KMS-11 (cell line): ENCODE results near the gene EXPH5.

ENCODE experiments used
- H2AFZ ChIP-seq: fragments of 200-600 bp; sonication (generic); 2 replicates; pipeline ENCODE4 v1.6.1; 2016; ENCODE audit warnings: antibody characterized with exemption, mixed run types, low read depth
- H3K27ac ChIP-seq: fragments of 200-600 bp; sonication (generic); 2 replicates; pipeline ENCODE4 v1.6.1; 2016; ENCODE audit warnings: mild to moderate bottlenecking, mixed run types
- H3K27me3 ChIP-seq: fragments of 200-600 bp; sonication (generic); 2 replicates; pipeline ENCODE4 v1.6.1; 2017; ENCODE audit warnings: mild to moderate bottlenecking, low read depth, mixed run types, moderate library complexity; ENCODE audit not compliant: insufficient read depth
- H3K36me3 ChIP-seq: fragments of 200-600 bp; sonication (generic); 2 replicates; pipeline ENCODE4 v1.6.1; 2017; ENCODE audit warnings: mild to moderate bottlenecking, mixed run types; ENCODE audit not compliant: insufficient read depth
- H3K4me1 ChIP-seq: fragments of 200-600 bp; sonication (generic); 2 replicates; pipeline ENCODE4 v1.6.1; 2016; ENCODE audit warnings: mild to moderate bottlenecking, low read depth, mixed run types; ENCODE audit not compliant: poor library complexity, severe bottlenecking
- H3K4me2 ChIP-seq: fragments of 200-600 bp; sonication (generic); 2 replicates; pipeline ENCODE4 v1.7.0; 2016; ENCODE audit warnings: mild to moderate bottlenecking, mixed run types
- H3K4me3 ChIP-seq: fragments of 200-600 bp; sonication (generic); IDR thresholded peaks from 2 replicates; pipeline ENCODE4 v1.6.1; 2017; ENCODE audit warnings: low read depth, low read length, mixed read lengths; ENCODE audit not compliant: insufficient read depth
- H3K79me2 ChIP-seq: fragments of 200-600 bp; sonication (generic); 2 replicates; pipeline ENCODE4 v1.6.1; 2016; ENCODE audit warnings: low read depth, mixed run types; ENCODE audit not compliant: insufficient read depth
- H3K9ac ChIP-seq: fragments of 200-600 bp; sonication (generic); 2 replicates; pipeline ENCODE4 v1.6.1; 2016; ENCODE audit warnings: mild to moderate bottlenecking, mixed run types
- H4K20me1 ChIP-seq: fragments of 200-600 bp; sonication (generic); 2 replicates; pipeline ENCODE4 v1.6.1; 2016; ENCODE audit warnings: mild to moderate bottlenecking, mixed run types; ENCODE audit not compliant: insufficient read depth
- TF ChIP-seq, protein P1 (sequence below): fragments of 200-600 bp; sonication (generic); conservative IDR thresholded peaks from 2 replicates; pipeline ENCODE4 v1.6.1; 2017; ENCODE audit warnings: low read depth, mild to moderate bottlenecking, antibody characterized with exemption, low read length, moderate library complexity, mixed read lengths

Gene EXPH5

DNA sequence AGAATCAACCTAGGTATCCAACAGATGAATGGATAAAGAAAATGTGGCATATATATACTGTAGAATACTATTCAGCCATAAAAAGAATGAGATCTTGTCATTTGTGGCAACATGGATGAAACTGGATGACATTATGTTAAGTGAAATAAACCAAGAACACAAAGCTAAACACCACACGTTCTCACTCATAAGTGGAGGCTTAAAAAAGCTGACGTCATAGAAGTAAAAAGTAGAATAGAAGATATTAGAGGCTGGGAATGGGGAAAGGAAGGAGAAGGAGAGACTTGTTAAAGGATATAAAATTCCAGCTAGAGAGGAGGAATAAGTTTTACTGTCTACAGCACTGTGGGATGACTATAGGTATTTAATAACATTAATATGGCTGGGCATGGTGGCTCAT, 12.9 kb downstream of the EXPH5 start:
- TF ChIP-seq, protein P1, sequence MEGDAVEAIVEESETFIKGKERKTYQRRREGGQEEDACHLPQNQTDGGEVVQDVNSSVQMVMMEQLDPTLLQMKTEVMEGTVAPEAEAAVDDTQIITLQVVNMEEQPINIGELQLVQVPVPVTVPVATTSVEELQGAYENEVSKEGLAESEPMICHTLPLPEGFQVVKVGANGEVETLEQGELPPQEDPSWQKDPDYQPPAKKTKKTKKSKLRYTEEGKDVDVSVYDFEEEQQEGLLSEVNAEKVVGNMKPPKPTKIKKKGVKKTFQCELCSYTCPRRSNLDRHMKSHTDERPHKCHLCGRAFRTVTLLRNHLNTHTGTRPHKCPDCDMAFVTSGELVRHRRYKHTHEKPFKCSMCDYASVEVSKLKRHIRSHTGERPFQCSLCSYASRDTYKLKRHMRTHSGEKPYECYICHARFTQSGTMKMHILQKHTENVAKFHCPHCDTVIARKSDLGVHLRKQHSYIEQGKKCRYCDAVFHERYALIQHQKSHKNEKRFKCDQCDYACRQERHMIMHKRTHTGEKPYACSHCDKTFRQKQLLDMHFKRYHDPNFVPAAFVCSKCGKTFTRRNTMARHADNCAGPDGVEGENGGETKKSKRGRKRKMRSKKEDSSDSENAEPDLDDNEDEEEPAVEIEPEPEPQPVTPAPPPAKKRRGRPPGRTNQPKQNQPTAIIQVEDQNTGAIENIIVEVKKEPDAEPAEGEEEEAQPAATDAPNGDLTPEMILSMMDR, result no peak
- H3K9ac ChIP-seq, result no peak overlapping the region
- H3K79me2 ChIP-seq, result no peaks in the 10 kb centered on the region
- no peaks in the 10 kb centered on the region for H4K20me1 ChIP-seq
- no peak overlapping the region for H3K4me2 ChIP-seq
- H3K27me3 ChIP-seq, result no peaks in the 10 kb centered on the region
- no peak overlapping the region for H3K27ac ChIP-seq
- H3K4me3 ChIP-seq, result no peak overlapping the region
- H2AFZ ChIP-seq, result no peak overlapping the region
- no peaks in the 10 kb centered on the region for H3K4me1 ChIP-seq
- no peaks in the 10 kb centered on the region for H3K36me3 ChIP-seq

DNA sequence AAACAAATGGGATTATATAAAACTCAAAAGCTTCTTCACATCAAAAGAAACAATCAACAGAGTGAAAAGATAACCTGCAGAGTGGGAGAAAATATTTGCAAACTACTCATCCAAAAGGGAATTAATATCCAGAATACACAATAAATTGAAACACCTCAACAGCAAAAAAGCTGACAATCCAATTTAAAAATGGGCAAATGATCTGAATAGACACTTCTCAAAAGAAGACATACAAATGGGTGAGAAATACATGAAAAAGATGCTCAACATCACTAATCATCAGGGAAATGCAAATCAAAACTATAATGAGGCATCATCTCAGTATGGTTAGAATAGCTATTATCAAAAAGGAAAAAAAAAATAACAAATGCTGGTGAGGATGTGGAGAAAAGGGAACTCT, 13.5 kb downstream of the EXPH5 start:
- H3K79me2 ChIP-seq, result no peaks in the 10 kb centered on the region
- no peak overlapping the region for H3K27ac ChIP-seq
- H2AFZ ChIP-seq, result no peak overlapping the region
- H3K9ac ChIP-seq, result no peak overlapping the region
- no peaks in the 10 kb centered on the region for H3K36me3 ChIP-seq
- TF ChIP-seq, protein P1, result no peak
- H3K4me1 ChIP-seq, result no peaks in the 10 kb centered on the region
- no peaks in the 10 kb centered on the region for H3K27me3 ChIP-seq
- H4K20me1 ChIP-seq, result no peaks in the 10 kb centered on the region
- H3K4me2 ChIP-seq, result no peak overlapping the region
- H3K4me3 ChIP-seq, result no peak overlapping the region

DNA sequence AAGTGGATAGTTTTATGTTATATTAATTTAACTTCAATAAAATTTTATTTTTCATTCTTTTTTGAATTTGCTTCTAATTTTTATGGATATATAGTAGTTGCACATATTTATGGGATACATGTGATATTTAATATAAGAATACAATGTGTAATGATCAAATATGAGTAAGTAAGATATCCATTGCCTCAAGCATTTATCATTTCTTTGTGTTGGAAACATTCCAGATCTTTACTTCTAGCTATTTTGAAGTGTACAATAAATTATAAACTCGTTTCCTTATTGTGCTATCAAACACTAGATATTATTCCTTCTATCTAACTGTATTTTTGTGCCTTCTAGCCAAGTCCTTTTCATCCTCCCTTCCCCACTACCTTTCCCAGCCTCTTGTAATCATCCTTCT, 17.0 kb downstream of the EXPH5 start:
- Histone ChIP-seq H3K4me3 (no peak overlapping the region), H2AFZ (no peak overlapping the region), H3K27me3 (no peaks in the 10 kb centered on the region), H3K79me2 (no peaks in the 10 kb centered on the region), H3K4me2 (no peak overlapping the region), H3K27ac (no peak overlapping the region), H3K4me1 (no peaks in the 10 kb centered on the region), H3K36me3 (no peaks in the 10 kb centered on the region), H4K20me1 (no peaks in the 10 kb centered on the region), H3K9ac (no peak overlapping the region)
- TF ChIP-seq, protein P1, result no peak

DNA sequence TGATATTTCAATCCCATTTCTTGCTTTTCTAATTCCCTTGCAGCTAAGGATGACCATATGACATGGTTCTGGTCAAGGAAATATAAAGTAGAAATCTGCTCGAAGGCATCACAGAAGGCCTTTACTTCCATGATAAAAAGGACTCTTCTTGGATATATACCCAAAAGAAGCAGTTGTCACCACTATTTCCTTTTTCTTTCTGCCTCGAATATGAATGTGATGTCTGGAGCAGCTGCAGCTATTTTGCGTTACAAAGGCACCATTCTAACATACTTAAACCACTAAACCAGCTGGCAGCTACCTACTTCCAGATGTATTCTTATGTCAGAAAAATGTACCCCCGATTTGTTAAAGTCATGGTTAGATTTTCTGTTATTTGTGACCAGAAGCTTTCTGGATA, 18.9 kb downstream of the EXPH5 start:
- Histone ChIP-seq H3K27me3 (no peaks in the 10 kb centered on the region), H3K4me3 (no peak overlapping the region), H3K27ac (no peak overlapping the region), H3K79me2 (no peaks in the 10 kb centered on the region), H4K20me1 (no peaks in the 10 kb centered on the region), H3K36me3 (no peaks in the 10 kb centered on the region), H3K9ac (no peak overlapping the region), H3K4me2 (no peak overlapping the region), H3K4me1 (no peaks in the 10 kb centered on the region), H2AFZ (no peak overlapping the region)
- TF ChIP-seq, protein P1, result no peak

DNA sequence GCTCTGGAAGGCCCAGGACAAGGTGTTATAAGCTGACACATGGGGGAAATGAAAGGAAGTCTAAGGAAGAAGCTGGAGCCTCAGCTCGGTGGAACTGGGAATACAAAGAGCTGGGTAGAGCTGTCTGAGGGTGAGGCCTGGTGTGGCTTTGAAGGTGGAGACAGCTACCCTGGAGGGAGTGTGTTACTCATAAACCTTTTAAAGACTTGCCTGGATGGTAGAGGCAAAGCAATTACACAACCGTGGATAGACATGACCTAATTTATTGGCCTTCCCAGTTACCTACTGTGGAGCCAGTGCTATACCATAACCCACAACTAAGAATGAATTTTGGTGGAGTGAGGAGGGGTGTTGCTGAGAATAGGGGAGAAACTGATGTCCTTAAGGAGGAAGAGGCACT, 22.6 kb downstream of the EXPH5 start:
- Histone ChIP-seq H3K4me2 (no peak overlapping the region), H3K4me3 (no peak overlapping the region), H3K27me3 (no peaks in the 10 kb centered on the region), H3K27ac (no peak overlapping the region), H4K20me1 (no peaks in the 10 kb centered on the region), H3K79me2 (no peaks in the 10 kb centered on the region), H3K36me3 (no peaks in the 10 kb centered on the region), H2AFZ (no peak overlapping the region), H3K4me1 (no peaks in the 10 kb centered on the region), H3K9ac (no peak overlapping the region)
- TF ChIP-seq, protein P1, result no peak
